ENCODE measurements around the gene ALKBH1. TPM values are rescaled to one million over a fixed set of nuclear protein-coding genes. Genes with fewer than 3 reads are reported as not detected.
"Not testable (repeated sequence)": the region's sequence is repeated elsewhere in the genome, so short reads cannot be mapped to it uniquely, and the experiment has no call there.

The ALKBH1 gene
- total RNA-seq, 1 donor from 2014 or later = 7.8 TPM

GRCh38 chr14:77635869-77636268 is 72.0 kb downstream of the ALKBH1 start:
- not testable (repeated sequence) for H3K27ac ChIP-seq (ENCODE audit: low read depth, low read length); H3K9ac ChIP-seq (ENCODE audit: low read depth in 1 of 3, low read length in 3 of 3); H3K27me3 ChIP-seq (ENCODE audit: control insufficient read depth in 3 of 3, insufficient read depth in 3 of 3, low read length in 3 of 3); H3K36me3 ChIP-seq (ENCODE audit: control insufficient read depth in 3 of 3, insufficient read depth in 3 of 3, low read length in 3 of 3); H3K4me3 ChIP-seq (ENCODE audit: low read length in 3 of 3); H3K9me3 ChIP-seq (ENCODE audit: control insufficient read depth in 3 of 3, low read length in 3 of 3); H3K4me1 ChIP-seq (ENCODE audit: control insufficient read depth in 3 of 3, insufficient read depth in 3 of 3, low read length in 3 of 3)

GRCh38 chr14:77635466-77635865 is 72.4 kb downstream of the ALKBH1 start:
- not testable (repeated sequence) for H3K27me3 ChIP-seq (ENCODE audit: control insufficient read depth in 3 of 3, insufficient read depth in 3 of 3, low read length in 3 of 3); H3K9ac ChIP-seq (ENCODE audit: low read depth in 1 of 3, low read length in 3 of 3); H3K27ac ChIP-seq (ENCODE audit: low read depth, low read length); H3K4me1 ChIP-seq (ENCODE audit: control insufficient read depth in 3 of 3, insufficient read depth in 3 of 3, low read length in 3 of 3); H3K36me3 ChIP-seq (ENCODE audit: control insufficient read depth in 3 of 3, insufficient read depth in 3 of 3, low read length in 3 of 3); H3K9me3 ChIP-seq (ENCODE audit: control insufficient read depth in 3 of 3, low read length in 3 of 3); H3K4me3 ChIP-seq (ENCODE audit: low read length in 3 of 3)

DNA sequence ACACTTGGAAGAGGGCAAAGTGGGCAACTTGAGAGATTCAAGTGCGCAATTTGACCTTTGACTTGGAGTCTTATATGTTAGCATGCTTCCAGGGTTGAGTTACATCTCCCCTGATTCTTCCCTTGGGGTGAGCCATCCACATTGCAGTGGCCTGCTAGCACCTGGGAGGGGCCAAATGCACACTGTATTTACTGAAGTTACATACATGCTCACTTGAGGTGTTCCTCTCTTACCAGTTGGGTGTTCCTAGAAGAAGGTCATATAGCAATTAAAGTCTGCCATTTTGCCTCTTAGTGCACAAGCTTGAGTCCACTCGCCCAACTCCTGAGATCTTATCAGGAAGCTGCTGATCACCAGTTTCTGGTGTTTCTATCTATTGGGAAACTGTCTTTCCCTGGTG is 77.7 kb downstream of the ALKBH1 start:
- H3K36me3 ChIP-seq (ENCODE audit: control insufficient read depth in 3 of 3, insufficient read depth in 3 of 3, low read length in 3 of 3) = no peaks in the 10 kb centered on the region
- no peak overlapping the region for H3K4me3 ChIP-seq (ENCODE audit: low read length in 3 of 3)
- H3K9ac ChIP-seq (ENCODE audit: low read depth in 1 of 3, low read length in 3 of 3) = no peak overlapping the region
- H3K27ac ChIP-seq (ENCODE audit: low read depth, low read length) = no peak overlapping the region
- H3K9me3 ChIP-seq (ENCODE audit: control insufficient read depth in 3 of 3, low read length in 3 of 3) = no peaks in the 10 kb centered on the region
- H3K4me1 ChIP-seq (ENCODE audit: control insufficient read depth in 3 of 3, insufficient read depth in 3 of 3, low read length in 3 of 3) = no peaks in the 10 kb centered on the region
- H3K27me3 ChIP-seq (ENCODE audit: control insufficient read depth in 3 of 3, insufficient read depth in 3 of 3, low read length in 3 of 3) = no peaks in the 10 kb centered on the region

DNA sequence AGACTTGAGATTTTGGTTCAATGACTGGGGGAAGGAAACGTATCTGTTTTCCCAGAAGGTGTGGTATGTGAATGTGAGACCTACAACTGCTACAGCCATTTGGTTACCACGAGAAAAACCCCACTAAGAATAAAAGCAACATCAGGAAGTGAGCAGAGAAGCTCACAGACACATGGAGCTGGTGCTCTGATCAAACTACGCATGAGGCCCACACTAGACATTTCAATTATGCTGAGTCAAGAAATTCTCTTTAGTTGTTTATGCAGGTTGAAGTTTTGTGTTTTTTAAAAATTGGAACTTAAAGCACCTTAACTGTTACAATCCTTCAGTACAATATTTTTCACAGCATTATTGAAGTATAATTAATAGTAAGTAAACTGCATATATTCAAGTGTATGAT is 82.5 kb downstream of the ALKBH1 start:
- Histone ChIP-seq H3K36me3 (ENCODE audit: control insufficient read depth in 3 of 3, insufficient read depth in 3 of 3, low read length in 3 of 3) (no peaks in the 10 kb centered on the region), H3K4me3 (ENCODE audit: low read length in 3 of 3) (no peak overlapping the region), H3K27ac (ENCODE audit: low read depth, low read length) (no peak overlapping the region), H3K4me1 (ENCODE audit: control insufficient read depth in 3 of 3, insufficient read depth in 3 of 3, low read length in 3 of 3) (no peaks in the 10 kb centered on the region), H3K9me3 (ENCODE audit: control insufficient read depth in 3 of 3, low read length in 3 of 3) (no peaks in the 10 kb centered on the region), H3K27me3 (ENCODE audit: control insufficient read depth in 3 of 3, insufficient read depth in 3 of 3, low read length in 3 of 3) (no peaks in the 10 kb centered on the region), H3K9ac (ENCODE audit: low read depth in 1 of 3, low read length in 3 of 3) (no peak overlapping the region)

DNA sequence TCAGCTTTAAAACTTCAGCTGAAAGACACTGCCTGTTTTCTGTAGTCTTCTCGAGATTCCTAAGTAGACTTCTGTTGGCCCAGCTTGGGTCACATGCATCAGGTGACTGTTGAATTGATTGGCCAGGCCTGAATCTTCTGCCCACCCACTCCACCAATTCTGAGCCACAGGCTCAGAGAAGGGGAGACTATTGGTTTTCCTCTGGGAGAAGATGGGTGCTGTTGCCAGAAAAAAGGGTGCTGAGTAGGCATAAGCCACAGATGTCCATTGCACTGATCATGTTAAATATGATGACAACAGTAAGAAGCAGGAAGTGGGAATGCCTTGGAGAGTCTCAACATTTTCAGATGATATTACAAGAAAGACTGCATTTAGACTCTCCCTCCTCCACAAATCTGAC is 84.6 kb downstream of the ALKBH1 start:
- no peaks in the 10 kb centered on the region for H3K36me3 ChIP-seq (ENCODE audit: control insufficient read depth in 3 of 3, insufficient read depth in 3 of 3, low read length in 3 of 3)

More for the DNA sequence above, 84.6 kb downstream of the ALKBH1 start:
- no peaks in the 10 kb centered on the region for H3K4me1 ChIP-seq (ENCODE audit: control insufficient read depth in 3 of 3, insufficient read depth in 3 of 3, low read length in 3 of 3)
- H3K27me3 ChIP-seq (ENCODE audit: control insufficient read depth in 3 of 3, insufficient read depth in 3 of 3, low read length in 3 of 3) = no peaks in the 10 kb centered on the region
- H3K4me3 ChIP-seq (ENCODE audit: low read length in 3 of 3) = no peak overlapping the region
- H3K9me3 ChIP-seq (ENCODE audit: control insufficient read depth in 3 of 3, low read length in 3 of 3) = no peaks in the 10 kb centered on the region
- H3K27ac ChIP-seq (ENCODE audit: low read depth, low read length) = no peak overlapping the region
- no peak overlapping the region for H3K9ac ChIP-seq (ENCODE audit: low read depth in 1 of 3, low read length in 3 of 3)

Small RNAs within 50 kb of the gene (small RNA-seq; reads per million reads assigned to genes)
- not detected for gene COX6CP11

Other genes starting within 250 kb of the ALKBH1 start
- gene AHSA1, start 249.9 kb downstream of the ALKBH1 start, total RNA-seq = 92.4 TPM
- gene ISM2, start 209.2 kb downstream of the ALKBH1 start, total RNA-seq = not detected
- 20.4 TPM for gene SPTLC2, start 91.4 kb downstream of the ALKBH1 start, total RNA-seq
- 102 TPM for gene SLIRP, start 80 bp upstream of the ALKBH1 start, total RNA-seq
- gene SNW1, start 53.1 kb upstream of the ALKBH1 start, total RNA-seq = 40.7 TPM
- gene ADCK1, start 92.1 kb upstream of the ALKBH1 start, total RNA-seq = 5.2 TPM

Measured in skeletal muscle tissue (tissue), 5 donors.